ENCODE results near the gene BOLL. TPM values are rescaled to one million over a fixed set of nuclear protein-coding genes. Genes with fewer than 3 reads are reported as not detected.

The BOLL gene
- total RNA-seq, 1 experiment from 2014 or later, result not detected

Other genes with a start within 250 kb of the BOLL start
- not detected in 2 replicates for gene RFTN2, start 109.7 kb downstream of the BOLL start, total RNA-seq (2014; rRNA removed; shearing (Covaris generic); ENCODE audit: low replicate concordance)
- 2.4 and 6.6 TPM in 2 replicates for gene MARS2, start 80.0 kb downstream of the BOLL start, total RNA-seq (2014; rRNA removed; shearing (Covaris generic); ENCODE audit: low replicate concordance)
- gene PLCL1, start 19.3 kb upstream of the BOLL start, total RNA-seq (2014; rRNA removed; shearing (Covaris generic); ENCODE audit: low replicate concordance), result not detected in 2 replicates